ENCODE measurements around the gene E2F4. TPM values are rescaled to one million over a fixed set of nuclear protein-coding genes. Genes with fewer than 3 reads are reported as not detected.

E2F4 gene
- total RNA-seq (2022) (81.0 and 85.5 TPM in 2 replicates), Bru-seq, nascent RNA (percentile 74 among the genes with signal in this experiment), BruChase-seq, experiment 1, labeled RNA remaining after a 6-hour chase (percentile 93 among the genes with signal in this experiment), BruChase-seq, experiment 2, labeled RNA remaining after a 2-hour chase (percentile 83 among the genes with signal in this experiment)
- long read RNA-seq, transcript E2F4-208 (8 exons, 2,615 nt), result minor isoform, 6 of 289 reads
- long read RNA-seq, transcript E2F4-201 (10 exons, 2,096 nt), result major isoform, 196 of 289 reads
- long read RNA-seq, partial matches to known transcripts, result 21 of 289 reads
- long read RNA-seq, other reads (novel, unspliced or antisense), result 66 of 289 reads

GRCh38 chr16:67191995-67192681 lies at the start of gene E2F4:
TSS of gene E2F4 (plus strand) at chr16:67192155. CDS start at chr16:67192228, 73 bp downstream.
- intact Hi-C loops (cut with micrococcal nuclease), result loop anchor here (2.0 kb wide), 1 partner anchor 87 kb away; the partner anchor contains the start of gene PLEKHG4
- ChIA-PET POLR2A (interaction anchor here (0.6 to 2.6 kb wide), 10 partner anchors 9 to 75 kb away, joined by 3 to 12 read pairs (median 7); partner anchors contain the start of genes FBXL8, FHOD1, MATCAP1 and TMEM208), CTCF (interaction anchor here (0.6 to 1.1 kb wide), 10 partner anchors 11 to 289 kb away, joined by 3 to 4 read pairs (median 3); partner anchors contain the start of gene ATP6V0D1)
- BruUV-seq (replicated peaks), result TSS peak; percentile 58
- peak within 1 kb of the TSS; percentile 77 for H3K4me3 Mint-ChIP-seq (ENCODE audit: unreplicated experiment)
- peaks cover 22% of the 10 kb centered on the region for H3K4me1 Mint-ChIP-seq (ENCODE audit: insufficient read depth, unreplicated experiment)
- no peaks in the 10 kb centered on the region for H3K27me3 Mint-ChIP-seq (ENCODE audit: insufficient read depth, unreplicated experiment)
- no peaks in the 10 kb centered on the region for H3K9me3 Mint-ChIP-seq (ENCODE audit: unreplicated experiment)
- peak within 1 kb of the TSS; percentile 78 for H3K27ac Mint-ChIP-seq (ENCODE audit: low read depth, unreplicated experiment)
- peak; percentile 88 for DNase-seq (ENCODE audit: unreplicated experiment)
- no peak for TF ChIP-seq CTCF (IDR thresholded peaks at IDR 0.05; ENCODE audit: unreplicated experiment)
- H3K36me3 Mint-ChIP-seq (ENCODE audit: insufficient read depth, unreplicated experiment), result peaks cover 31% of the 10 kb centered on the region

- H3K9me3 Mint-ChIP-seq (ENCODE audit: unreplicated experiment), result no peaks in the 10 kb centered on the region
- TF ChIP-seq CTCF (IDR thresholded peaks at IDR 0.05; ENCODE audit: unreplicated experiment), result no peak
- H3K4me3 Mint-ChIP-seq (ENCODE audit: unreplicated experiment), result no peak overlapping the region
- no TSS peak for BruUV-seq (replicated peaks)
- DNase-seq (ENCODE audit: unreplicated experiment), result no peak
- intact Hi-C loops (cut with micrococcal nuclease), result no loop called here
- H3K4me1 Mint-ChIP-seq (ENCODE audit: insufficient read depth, unreplicated experiment), result peaks cover under 1% of the 10 kb centered on the region
- CTCF ChIA-PET, result interaction anchor here (0.6 to 1.4 kb wide), 5 partner anchors 17 to 171 kb away, joined by 3 to 4 read pairs (median 3); partner anchors contain the start of genes CES4A, FBXL8 and TRADD
- H3K27ac Mint-ChIP-seq (ENCODE audit: low read depth, unreplicated experiment), result no peak overlapping the region
- peaks cover 77% of the 10 kb centered on the region for H3K36me3 Mint-ChIP-seq (ENCODE audit: insufficient read depth, unreplicated experiment)
- no peaks in the 10 kb centered on the region for H3K27me3 Mint-ChIP-seq (ENCODE audit: insufficient read depth, unreplicated experiment)
- POLR2A ChIA-PET, result no interaction called here
Observed at GRCh38 chr16:67142342-67142741, 49.6 kb upstream of the E2F4 start.

GRCh38 chr16:67144943-67145342 lies 47.0 kb upstream of the E2F4 start:
- POLR2A ChIA-PET, result no interaction called here
- no TSS peak for BruUV-seq (replicated peaks)
- Mint-ChIP-seq H3K36me3 (ENCODE audit: insufficient read depth, unreplicated experiment) (peaks cover 72% of the 10 kb centered on the region), H3K27me3 (ENCODE audit: insufficient read depth, unreplicated experiment) (no peaks in the 10 kb centered on the region), H3K4me3 (ENCODE audit: unreplicated experiment) (no peak overlapping the region), H3K9me3 (ENCODE audit: unreplicated experiment) (no peaks in the 10 kb centered on the region), H3K4me1 (ENCODE audit: insufficient read depth, unreplicated experiment) (peaks cover 7% of the 10 kb centered on the region), H3K27ac (ENCODE audit: low read depth, unreplicated experiment) (no peak overlapping the region)
- DNase-seq (ENCODE audit: unreplicated experiment), result no peak
- no peak for TF ChIP-seq CTCF (IDR thresholded peaks at IDR 0.05; ENCODE audit: unreplicated experiment)
- intact Hi-C loops (cut with micrococcal nuclease), result no loop called here
- CTCF ChIA-PET, result interaction anchor here (1.1 kb wide), 1 partner anchor 10 kb away, joined by 4 read pairs; no protein-coding TSS in a partner anchor

GRCh38 chr16:67145746-67146145 lies 46.2 kb upstream of the E2F4 start:
- no TSS peak for BruUV-seq (replicated peaks)
- ChIA-PET POLR2A (no interaction called here), CTCF (interaction anchor here (0.6 to 1.4 kb wide), 2 partner anchors 9 to 50 kb away, joined by 3 to 4 read pairs; no protein-coding TSS in a partner anchor)
- peaks cover 66% of the 10 kb centered on the region for H3K36me3 Mint-ChIP-seq (ENCODE audit: insufficient read depth, unreplicated experiment)
- no peaks in the 10 kb centered on the region for H3K9me3 Mint-ChIP-seq (ENCODE audit: unreplicated experiment)
- H3K4me1 Mint-ChIP-seq (ENCODE audit: insufficient read depth, unreplicated experiment), result peaks cover 7% of the 10 kb centered on the region
- no peaks in the 10 kb centered on the region for H3K27me3 Mint-ChIP-seq (ENCODE audit: insufficient read depth, unreplicated experiment)
- intact Hi-C loops (cut with micrococcal nuclease), result no loop called here
- H3K4me3 Mint-ChIP-seq (ENCODE audit: unreplicated experiment), result no peak overlapping the region
- DNase-seq (ENCODE audit: unreplicated experiment), result no peak
- no peak for TF ChIP-seq CTCF (IDR thresholded peaks at IDR 0.05; ENCODE audit: unreplicated experiment)
- no peak overlapping the region for H3K27ac Mint-ChIP-seq (ENCODE audit: low read depth, unreplicated experiment)

Measured in MCF 10A (cell line).